ENCODE measurements around the gene FCN1.

Gene FCN1

GRCh38 chr9:134891713-134892112 lies 26.0 kb downstream of the FCN1 start:
- TF ChIP-seq FOXP2 (optimal IDR thresholded peaks at IDR 0.05; ENCODE audit: control extremely low read depth, extremely low read length, insufficient read depth) (no peak), POLR2AphosphoS5 (IDR thresholded peaks at IDR 0.05; ENCODE audit: borderline replicate concordance, low read depth, low read length) (no peak), EZH2 (IDR thresholded peaks at IDR 0.05) (no peak)

GRCh38 chr9:134891053-134891452 lies 26.7 kb downstream of the FCN1 start:
- no peak for DNase-seq (ENCODE audit: low read depth, low spot score)
- no peaks in the 10 kb centered on the region for H3K36me3 ChIP-seq (ENCODE audit: insufficient read depth, low read length)
- H3K9ac ChIP-seq (ENCODE audit: insufficient read length), result no peak overlapping the region
- H3K27ac ChIP-seq, result no peak overlapping the region
- H3K9me3 ChIP-seq (ENCODE audit: low read depth, low read length), result no peaks in the 10 kb centered on the region; the same call in 1 of the 2 replicates
- TF ChIP-seq EZH2 (IDR thresholded peaks at IDR 0.05) (no peak), POLR2AphosphoS5 (IDR thresholded peaks at IDR 0.05; ENCODE audit: borderline replicate concordance, low read depth, low read length) (no peak), FOXP2 (optimal IDR thresholded peaks at IDR 0.05; ENCODE audit: control extremely low read depth, extremely low read length, insufficient read depth) (no peak)
- no peak overlapping the region for H3K4me3 ChIP-seq

More at GRCh38 chr9:134891713-134892112, 26.0 kb downstream of the FCN1 start:
- H3K9ac ChIP-seq (ENCODE audit: insufficient read length), result no peak overlapping the region
- H3K27ac ChIP-seq, result no peak overlapping the region
- H3K36me3 ChIP-seq (ENCODE audit: insufficient read depth, low read length), result no peaks in the 10 kb centered on the region
- H3K9me3 ChIP-seq (ENCODE audit: low read depth, low read length), result no peaks in the 10 kb centered on the region; the same call in 1 of the 2 replicates
- no peak overlapping the region for H3K4me3 ChIP-seq
- no peak for DNase-seq (ENCODE audit: low read depth, low spot score)

GRCh38 chr9:134890155-134890495 lies 27.6 kb downstream of the FCN1 start:
- DNase-seq (ENCODE audit: low read depth, low spot score), result no peak
- Histone ChIP-seq H3K9me3 (ENCODE audit: low read depth, low read length) (no peaks in the 10 kb centered on the region; the same call in 1 of the 2 replicates), H3K9ac (ENCODE audit: insufficient read length) (no peak overlapping the region), H3K27ac (no peak overlapping the region), H3K36me3 (ENCODE audit: insufficient read depth, low read length) (no peaks in the 10 kb centered on the region), H3K4me3 (no peak overlapping the region)
- TF ChIP-seq EZH2 (IDR thresholded peaks at IDR 0.05) (no peak), POLR2AphosphoS5 (IDR thresholded peaks at IDR 0.05; ENCODE audit: borderline replicate concordance, low read depth, low read length) (no peak), FOXP2 (optimal IDR thresholded peaks at IDR 0.05; ENCODE audit: control extremely low read depth, extremely low read length, insufficient read depth) (no peak)

GRCh38 chr9:134889386-134890154 lies 28.1 kb downstream of the FCN1 start:
- no peak overlapping the region for H3K4me3 ChIP-seq
- no peaks in the 10 kb centered on the region for H3K36me3 ChIP-seq (ENCODE audit: insufficient read depth, low read length)
- no peaks in the 10 kb centered on the region; the same call in 1 of the 2 replicates for H3K9me3 ChIP-seq (ENCODE audit: low read depth, low read length)
- no peak overlapping the region for H3K9ac ChIP-seq (ENCODE audit: insufficient read length)
- no peak for DNase-seq (ENCODE audit: low read depth, low spot score)
- TF ChIP-seq FOXP2 (optimal IDR thresholded peaks at IDR 0.05; ENCODE audit: control extremely low read depth, extremely low read length, insufficient read depth) (no peak), EZH2 (IDR thresholded peaks at IDR 0.05) (no peak), POLR2AphosphoS5 (IDR thresholded peaks at IDR 0.05; ENCODE audit: borderline replicate concordance, low read depth, low read length) (no peak)
- H3K27ac ChIP-seq, result no peak overlapping the region

GRCh38 chr9:134888603-134889190 lies 29.0 kb downstream of the FCN1 start:
- Histone ChIP-seq H3K36me3 (ENCODE audit: insufficient read depth, low read length) (no peaks in the 10 kb centered on the region), H3K9me3 (ENCODE audit: low read depth, low read length) (no peaks in the 10 kb centered on the region), H3K9ac (ENCODE audit: insufficient read length) (no peak overlapping the region), H3K27ac (no peak overlapping the region), H3K4me3 (no peak overlapping the region)
- DNase-seq (ENCODE audit: low read depth, low spot score), result no peak
- no peak for TF ChIP-seq FOXP2 (optimal IDR thresholded peaks at IDR 0.05; ENCODE audit: control extremely low read depth, extremely low read length, insufficient read depth)
- TF ChIP-seq EZH2 (IDR thresholded peaks at IDR 0.05), result no peak
- no peak for TF ChIP-seq POLR2AphosphoS5 (IDR thresholded peaks at IDR 0.05; ENCODE audit: borderline replicate concordance, low read depth, low read length)

GRCh38 chr9:134887686-134888602 lies 29.8 kb downstream of the FCN1 start:
- no peaks in the 10 kb centered on the region for H3K9me3 ChIP-seq (ENCODE audit: low read depth, low read length)
- H3K36me3 ChIP-seq (ENCODE audit: insufficient read depth, low read length), result no peaks in the 10 kb centered on the region
- H3K4me3 ChIP-seq, result no peak overlapping the region
- no peak overlapping the region for H3K27ac ChIP-seq
- no peak for TF ChIP-seq FOXP2 (optimal IDR thresholded peaks at IDR 0.05; ENCODE audit: control extremely low read depth, extremely low read length, insufficient read depth)
- TF ChIP-seq POLR2AphosphoS5 (IDR thresholded peaks at IDR 0.05; ENCODE audit: borderline replicate concordance, low read depth, low read length), result no peak
- TF ChIP-seq EZH2 (IDR thresholded peaks at IDR 0.05), result no peak
- no peak for DNase-seq (ENCODE audit: low read depth, low spot score)
- no peak overlapping the region for H3K9ac ChIP-seq (ENCODE audit: insufficient read length)

- TF ChIP-seq FOXP2 (optimal IDR thresholded peaks at IDR 0.05; ENCODE audit: control extremely low read depth, extremely low read length, insufficient read depth), result no peak
- TF ChIP-seq EZH2 (IDR thresholded peaks at IDR 0.05), result no peak
- no peak for TF ChIP-seq POLR2AphosphoS5 (IDR thresholded peaks at IDR 0.05; ENCODE audit: borderline replicate concordance, low read depth, low read length)
- Histone ChIP-seq H3K9ac (ENCODE audit: insufficient read length) (no peak overlapping the region), H3K27ac (no peak overlapping the region), H3K36me3 (ENCODE audit: insufficient read depth, low read length) (no peaks in the 10 kb centered on the region), H3K9me3 (ENCODE audit: low read depth, low read length) (no peaks in the 10 kb centered on the region), H3K4me3 (no peak overlapping the region)
- DNase-seq (ENCODE audit: low read depth, low spot score), result no peak
Measured at GRCh38 chr9:134887219-134887618, 30.5 kb downstream of the FCN1 start.

GRCh38 chr9:134886413-134886913 lies 31.2 kb downstream of the FCN1 start:
- no peak for DNase-seq (ENCODE audit: low read depth, low spot score)
- H3K9me3 ChIP-seq (ENCODE audit: low read depth, low read length), result no peaks in the 10 kb centered on the region
- no peak overlapping the region for H3K4me3 ChIP-seq
- no peaks in the 10 kb centered on the region for H3K36me3 ChIP-seq (ENCODE audit: insufficient read depth, low read length)
- TF ChIP-seq FOXP2 (optimal IDR thresholded peaks at IDR 0.05; ENCODE audit: control extremely low read depth, extremely low read length, insufficient read depth) (no peak), POLR2AphosphoS5 (IDR thresholded peaks at IDR 0.05; ENCODE audit: borderline replicate concordance, low read depth, low read length) (no peak), EZH2 (IDR thresholded peaks at IDR 0.05) (no peak)
- no peak overlapping the region for H3K9ac ChIP-seq (ENCODE audit: insufficient read length)
- H3K27ac ChIP-seq, result no peak overlapping the region

Data from SK-N-MC (cell line).